WI38 (cell line): ENCODE data around the gene FBXO41.

Source experiments
- H3K4me3 ChIP-seq: 2 replicates; pipeline ENCODE4 v1.5.1; 2011; ENCODE audit warnings: low read depth, mild to moderate bottlenecking, control low read depth, low read length
- CTCF ChIP-seq: IDR thresholded peaks from 2 replicates; pipeline ENCODE4 v1.5.1; 2012; ENCODE audit warnings: low read depth, mild to moderate bottlenecking, control low read depth, low read length

The FBXO41 gene

GRCh38 chr2:73205611-73206010, 78.7 kb downstream of the FBXO41 start:
- TF ChIP-seq CTCF: no peak
- no peak overlapping the region for H3K4me3 ChIP-seq
